ENCODE results near the gene HERC4. TPM values are rescaled to one million over a fixed set of nuclear protein-coding genes. Genes with fewer than 3 reads are reported as not detected.
"Not testable (repeated sequence)": the region's sequence is repeated elsewhere in the genome, so short reads cannot be mapped to it uniquely, and the experiment has no call there.

HERC4 gene
- total RNA-seq, 1 experiment from 2014 or later = 28.6 TPM

DNA sequence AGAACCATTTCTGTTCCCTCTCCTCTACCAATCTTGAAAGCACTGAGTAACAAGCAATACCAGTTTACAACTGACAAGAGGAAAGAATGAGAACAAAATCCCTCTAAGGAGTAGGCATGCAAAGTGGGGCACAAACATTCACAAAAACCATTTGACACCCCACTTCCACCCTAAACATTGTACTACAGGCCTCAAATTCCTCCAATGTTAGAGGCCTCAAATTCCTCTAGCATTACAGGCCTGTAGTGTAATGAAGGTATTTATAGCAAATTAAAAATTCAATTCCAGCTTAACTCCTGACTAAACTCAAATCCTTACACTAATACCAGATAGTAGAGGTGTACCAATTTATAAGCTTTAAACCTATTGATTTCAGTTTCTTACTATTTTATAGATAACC lies 105.2 kb downstream of the HERC4 start:
- DNase-seq (ENCODE audit: low spot score) = no peak

DNA sequence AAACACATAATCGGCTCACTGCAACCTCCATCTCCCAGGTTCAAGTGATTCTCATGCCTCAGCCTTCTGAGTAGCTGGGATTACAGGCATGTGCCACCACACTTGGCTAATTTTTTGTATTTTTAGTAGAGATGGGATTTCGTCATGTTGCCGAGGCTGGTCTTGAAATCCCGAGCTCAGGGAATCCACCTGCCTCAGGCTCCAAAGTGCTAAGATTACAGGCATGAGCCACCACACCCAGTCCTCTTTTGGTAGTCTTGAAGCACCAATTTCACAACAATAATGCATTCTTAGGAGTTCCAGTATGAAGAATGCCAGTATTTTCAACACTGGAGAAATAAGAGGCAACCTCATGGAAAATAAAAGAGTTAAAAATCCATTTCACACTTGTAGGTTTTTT lies 109.0 kb downstream of the HERC4 start:
- DNase-seq (ENCODE audit: low spot score) = not testable (repeated sequence)

DNA sequence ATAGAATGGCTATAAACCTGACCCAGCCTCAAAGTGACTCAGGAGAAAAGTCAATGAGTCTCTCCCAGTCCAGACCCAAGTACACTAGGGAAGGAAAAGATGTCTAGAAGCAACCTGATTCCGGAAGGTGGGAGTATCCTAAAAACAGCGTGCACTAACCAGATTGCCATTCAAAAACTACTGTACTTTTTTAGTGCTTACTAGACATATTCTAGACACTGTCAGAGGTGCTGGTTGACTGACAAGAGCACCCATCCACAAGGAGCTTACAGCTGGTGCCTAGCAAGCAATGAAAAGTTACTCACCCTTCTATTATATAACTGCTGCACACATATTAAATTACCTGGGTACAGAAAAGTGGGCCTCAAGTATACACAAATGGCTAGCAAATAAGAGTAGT lies 109.6 kb downstream of the HERC4 start:
- no peak for DNase-seq (ENCODE audit: low spot score)

DNA sequence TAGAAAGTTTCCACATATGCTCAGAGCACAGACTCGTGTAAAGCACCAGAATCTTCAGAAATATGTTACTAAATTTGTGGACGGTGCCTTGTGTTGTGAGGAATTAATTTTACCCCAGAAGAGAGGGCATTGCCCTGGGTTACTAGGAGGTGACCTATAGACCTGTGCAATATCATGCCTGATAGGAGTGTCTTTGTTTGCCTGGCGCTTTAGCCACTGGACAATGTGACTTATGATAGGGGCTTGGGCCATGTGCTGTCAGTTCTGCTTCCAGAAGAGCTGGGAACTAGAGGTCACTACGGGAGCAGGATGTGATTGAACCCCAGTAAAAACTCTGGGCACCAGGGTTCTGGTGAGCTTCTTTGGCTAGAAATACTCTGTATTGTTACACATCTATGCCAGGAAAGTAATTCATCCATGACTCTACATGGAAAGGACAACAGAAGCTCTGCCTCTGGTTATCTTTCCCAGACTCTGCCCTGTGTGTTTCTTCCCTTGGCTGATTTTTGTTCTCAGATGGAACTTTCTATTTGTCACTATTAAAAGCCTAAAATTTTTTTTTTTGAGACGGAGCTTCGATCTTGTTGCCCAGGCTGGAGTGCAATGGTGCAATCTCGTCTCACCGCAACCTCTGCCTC lies 115.1 kb downstream of the HERC4 start:
- no peak for DNase-seq (ENCODE audit: low spot score)

DNA sequence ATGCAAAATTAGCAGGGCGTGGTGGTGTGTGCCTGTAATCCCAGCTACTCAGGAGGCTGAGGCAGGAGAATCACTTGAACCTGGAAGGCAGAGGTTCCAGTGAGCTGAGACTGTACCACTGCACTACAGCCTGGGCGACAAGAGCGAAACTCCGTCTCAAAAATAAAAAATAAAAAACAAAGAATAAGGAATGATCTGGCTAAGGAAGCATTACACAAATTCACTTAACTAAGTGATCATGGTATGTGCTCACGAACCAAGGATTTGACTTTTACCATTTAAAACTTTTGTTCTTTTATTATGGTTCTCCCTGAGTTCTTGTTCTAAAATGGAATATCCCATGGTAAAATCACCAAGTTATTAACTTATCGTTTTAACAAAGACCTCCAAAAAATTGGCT lies 119.5 kb downstream of the HERC4 start:
- no peak for DNase-seq (ENCODE audit: low spot score)

DNA sequence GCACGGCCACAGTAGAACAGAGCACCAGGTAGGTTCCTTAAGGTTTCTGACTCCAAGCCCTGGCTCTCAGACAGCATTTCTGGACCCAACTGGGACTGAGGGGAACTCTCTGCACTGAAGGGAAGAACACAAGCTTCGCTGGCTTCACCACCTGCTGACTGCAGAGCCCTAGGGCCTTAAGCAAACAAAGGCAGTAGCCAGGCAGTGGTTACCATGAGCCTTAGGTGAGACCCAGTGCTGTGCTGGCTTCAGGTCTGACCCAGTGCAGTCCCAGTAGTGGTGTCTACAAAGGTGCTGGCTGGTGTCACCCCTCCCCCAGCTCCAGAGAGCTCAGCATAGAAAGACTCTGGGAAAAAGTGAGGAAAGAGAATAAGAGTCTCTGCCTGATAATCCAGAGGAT lies 131.2 kb downstream of the HERC4 start:
- no peak for DNase-seq (ENCODE audit: low spot score)

DNA sequence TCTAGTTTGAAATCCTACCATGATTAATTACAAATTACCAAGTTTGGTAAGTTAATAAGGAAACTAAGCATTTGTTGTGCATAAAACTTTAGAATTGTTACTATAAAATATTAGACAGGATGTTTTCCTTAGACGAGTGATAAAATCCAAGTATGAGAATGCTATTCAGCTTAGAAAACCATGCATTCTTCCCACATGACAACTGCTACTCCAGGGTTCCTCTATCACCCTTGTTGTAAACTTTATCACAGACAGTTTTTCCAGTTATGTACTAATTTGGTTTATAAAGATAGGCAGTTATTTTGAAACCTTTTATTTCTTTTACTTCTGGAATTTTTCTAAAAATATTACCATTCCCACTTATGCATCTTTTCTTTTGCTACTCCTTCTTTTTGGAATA lies 138.7 kb downstream of the HERC4 start:
- no peak for DNase-seq (ENCODE audit: low spot score)

DNA sequence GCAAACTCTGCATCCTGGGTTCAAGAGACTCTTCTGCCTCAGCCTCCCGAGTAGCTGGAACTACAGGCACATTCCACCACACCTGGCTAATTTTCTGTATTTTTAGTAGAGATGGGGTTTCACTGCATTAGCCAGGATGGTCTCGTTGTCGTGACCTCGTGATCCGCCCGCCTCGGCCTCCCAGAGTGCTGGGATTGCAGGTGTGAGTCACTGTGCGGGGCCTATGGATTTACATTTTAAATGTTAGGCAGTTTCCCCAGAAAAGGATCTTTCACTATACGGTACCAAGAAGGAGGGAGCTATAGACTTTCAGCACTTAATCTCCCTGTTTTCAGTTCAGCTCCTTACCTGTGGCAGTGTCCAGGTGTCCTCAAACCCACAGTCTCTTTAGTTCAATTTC lies 139.9 kb downstream of the HERC4 start:
- DNase-seq (ENCODE audit: low spot score) = no peak

DNA sequence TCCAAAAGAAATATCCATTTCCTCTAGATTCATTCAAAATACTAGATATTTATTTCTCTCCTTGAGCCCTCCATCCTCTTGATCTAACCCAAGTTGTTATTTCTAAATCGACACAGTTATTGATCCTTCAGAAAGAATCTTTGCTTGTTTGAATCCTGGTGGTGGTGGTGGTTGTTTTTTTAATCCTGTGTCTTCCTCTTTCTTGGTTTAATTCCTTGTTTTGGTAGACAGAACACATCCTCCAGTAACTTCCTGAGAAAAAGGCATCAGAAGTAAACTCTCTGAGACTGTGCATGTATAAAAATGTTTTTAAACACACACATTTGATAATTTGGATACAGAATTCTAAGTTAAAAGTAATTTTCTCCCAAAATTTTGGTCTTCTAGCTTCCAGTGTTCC lies 140.7 kb downstream of the HERC4 start:
- DNase-seq (ENCODE audit: low spot score) = no peak

DNA sequence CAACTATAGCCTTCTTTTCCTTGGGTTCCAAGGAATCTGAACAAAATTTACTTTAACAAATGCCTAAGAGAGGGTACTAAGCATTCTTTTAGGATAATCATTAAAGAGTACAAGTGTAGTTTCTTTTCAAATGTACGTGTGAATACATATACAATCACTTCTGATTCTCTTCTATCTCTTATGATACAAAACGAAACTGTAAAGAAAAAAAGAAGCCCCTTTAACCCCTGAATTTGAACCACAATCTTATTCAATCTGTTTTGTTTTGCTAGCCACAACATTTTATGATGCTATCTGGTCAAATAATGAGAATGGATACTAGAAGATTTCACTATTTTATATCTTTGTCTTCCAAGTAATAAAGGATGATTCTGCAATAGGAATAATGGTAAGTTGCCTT lies 141.9 kb downstream of the HERC4 start:
- DNase-seq (ENCODE audit: low spot score) = no peak

DNA sequence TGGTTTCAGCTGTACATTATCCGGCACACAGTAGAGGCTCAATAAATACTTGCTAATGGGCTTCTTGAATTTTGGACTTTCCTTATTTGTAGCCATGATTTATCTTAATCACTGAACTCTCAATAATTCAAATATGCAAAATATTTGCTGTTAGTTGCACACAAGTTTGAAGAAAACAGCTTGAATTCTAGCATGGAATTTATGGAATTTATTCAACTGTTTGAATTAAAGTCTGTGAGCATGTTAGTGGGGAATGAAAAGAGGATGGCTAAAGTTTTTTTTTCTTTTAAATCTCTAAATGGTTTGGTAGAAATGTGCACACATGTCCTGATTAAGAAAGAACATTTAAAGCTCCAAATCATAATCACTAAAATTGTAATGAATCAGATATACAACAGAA lies 148.1 kb downstream of the HERC4 start:
- DNase-seq (ENCODE audit: low spot score) = no peak

DNA sequence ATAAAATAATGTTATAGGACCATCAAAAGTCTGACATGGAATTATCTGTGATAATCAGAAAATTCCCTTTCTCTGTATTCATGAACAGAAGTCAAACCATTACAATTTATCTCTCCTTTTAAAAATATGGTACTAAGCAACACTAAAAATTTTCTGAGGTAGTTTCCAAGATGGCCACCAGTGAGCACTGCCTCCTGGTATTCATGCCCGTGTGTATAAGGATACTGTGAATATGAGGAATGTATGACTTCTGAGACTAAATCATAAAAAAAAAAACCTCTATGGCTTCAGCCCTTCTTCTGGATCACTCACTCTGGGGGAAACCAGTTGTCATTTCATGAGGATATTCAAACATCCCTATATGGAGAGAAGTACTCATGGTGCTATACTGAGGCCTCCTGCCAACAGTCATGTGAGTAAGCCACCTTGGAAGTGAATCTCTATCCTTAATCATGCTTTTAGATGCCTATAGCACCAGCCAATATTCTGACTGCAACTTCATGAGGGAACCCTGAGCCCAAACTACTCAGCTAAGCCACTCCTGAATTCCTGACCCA lies 149.6 kb downstream of the HERC4 start:
- DNase-seq (ENCODE audit: low spot score) = no peak

DNA sequence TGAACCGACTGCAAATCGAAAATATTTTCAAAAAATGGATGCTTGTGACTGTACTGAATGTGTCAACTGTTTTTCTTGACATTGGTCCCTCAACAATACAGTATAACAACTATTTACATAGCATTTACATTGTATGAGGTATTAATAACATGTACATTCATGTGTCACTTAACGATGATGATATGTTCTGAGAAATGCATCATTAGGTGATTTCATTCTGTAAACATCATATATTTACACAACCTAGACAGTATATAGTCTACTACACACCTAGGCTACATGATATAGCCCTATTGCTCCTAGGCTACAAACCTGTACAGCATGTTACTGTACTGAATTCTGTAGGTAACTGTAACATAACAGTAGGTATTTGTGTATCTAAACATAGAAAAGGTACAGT lies 150.9 kb downstream of the HERC4 start:
- no peak for DNase-seq (ENCODE audit: low spot score)

DNA sequence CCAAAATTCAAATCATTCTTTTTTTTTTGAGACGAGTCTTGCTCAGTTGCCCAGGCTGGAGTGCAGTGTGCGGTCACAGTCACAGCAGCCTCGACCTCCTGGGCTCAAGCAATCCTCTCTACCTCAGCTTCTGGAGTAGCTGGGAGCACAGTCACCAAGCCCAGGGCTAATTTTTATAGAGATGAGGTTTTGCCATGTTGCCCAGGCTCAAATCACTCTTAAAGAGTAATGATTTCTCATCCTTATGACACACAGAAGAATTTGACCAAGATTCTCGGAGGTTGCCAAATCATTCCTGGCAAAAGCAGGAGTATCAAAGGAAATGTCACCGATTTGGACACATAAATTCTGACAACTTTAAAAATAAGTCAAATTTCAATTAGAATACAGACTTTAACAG lies 151.5 kb downstream of the HERC4 start:
- no peak for DNase-seq (ENCODE audit: low spot score)

DNA sequence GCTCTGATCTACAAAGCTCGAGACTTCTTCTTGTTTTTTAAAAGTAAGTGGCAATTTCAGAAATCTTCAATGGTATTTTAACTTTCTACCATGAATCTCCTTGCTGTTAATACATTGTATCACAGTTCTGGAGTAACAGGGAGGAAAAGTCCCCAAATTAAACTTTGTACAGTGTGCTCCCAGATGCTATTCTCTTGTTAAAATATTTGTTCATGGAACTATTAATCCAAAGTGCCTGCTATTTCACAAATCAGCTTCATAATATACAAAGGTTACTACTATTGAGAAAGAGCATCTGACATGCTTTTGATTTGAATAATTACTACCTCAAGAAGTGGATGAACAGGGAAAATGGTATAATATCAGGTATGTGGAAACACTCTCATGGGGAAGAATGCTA lies 154.0 kb downstream of the HERC4 start:
- DNase-seq (ENCODE audit: low spot score) = no peak

DNA sequence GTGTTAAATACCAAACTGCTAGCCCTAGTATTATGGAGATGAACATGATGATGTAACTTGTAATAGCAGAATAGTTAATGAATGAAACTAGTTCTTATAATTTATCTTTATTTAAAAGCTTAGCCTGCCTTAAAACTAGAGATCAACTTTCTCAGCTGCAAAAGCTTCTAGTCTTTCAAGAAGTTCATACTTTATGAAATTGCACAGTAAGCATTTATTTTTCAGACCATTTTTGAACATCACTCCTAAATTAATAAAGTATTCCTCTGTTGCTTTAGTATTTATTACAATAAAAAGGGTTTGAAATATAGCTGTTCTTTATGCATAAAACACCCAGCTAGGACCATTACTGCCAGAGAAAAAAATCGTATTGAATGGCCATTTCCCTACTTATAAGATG lies 157.4 kb downstream of the HERC4 start:
- no peak for DNase-seq (ENCODE audit: low spot score)

DNA sequence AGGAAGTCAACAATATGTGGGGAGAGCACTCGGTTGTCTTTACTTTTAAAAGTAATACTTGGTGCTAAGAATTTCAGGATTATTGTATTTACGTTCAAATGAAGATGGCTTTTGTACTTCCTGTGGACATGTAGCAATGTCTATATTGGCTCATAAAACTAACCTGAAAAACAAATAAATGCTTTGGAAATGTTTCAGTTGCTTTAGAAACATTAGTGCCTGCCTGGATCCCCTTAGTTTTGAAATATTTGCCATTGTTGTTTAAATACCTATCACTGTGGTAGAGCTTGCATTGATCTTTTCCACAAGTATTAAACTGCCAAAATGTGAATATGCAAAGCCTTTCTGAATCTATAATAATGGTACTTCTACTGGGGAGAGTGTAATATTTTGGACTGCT lies 157.9 kb downstream of the HERC4 start:
- no peak for DNase-seq (ENCODE audit: low spot score)

DNA sequence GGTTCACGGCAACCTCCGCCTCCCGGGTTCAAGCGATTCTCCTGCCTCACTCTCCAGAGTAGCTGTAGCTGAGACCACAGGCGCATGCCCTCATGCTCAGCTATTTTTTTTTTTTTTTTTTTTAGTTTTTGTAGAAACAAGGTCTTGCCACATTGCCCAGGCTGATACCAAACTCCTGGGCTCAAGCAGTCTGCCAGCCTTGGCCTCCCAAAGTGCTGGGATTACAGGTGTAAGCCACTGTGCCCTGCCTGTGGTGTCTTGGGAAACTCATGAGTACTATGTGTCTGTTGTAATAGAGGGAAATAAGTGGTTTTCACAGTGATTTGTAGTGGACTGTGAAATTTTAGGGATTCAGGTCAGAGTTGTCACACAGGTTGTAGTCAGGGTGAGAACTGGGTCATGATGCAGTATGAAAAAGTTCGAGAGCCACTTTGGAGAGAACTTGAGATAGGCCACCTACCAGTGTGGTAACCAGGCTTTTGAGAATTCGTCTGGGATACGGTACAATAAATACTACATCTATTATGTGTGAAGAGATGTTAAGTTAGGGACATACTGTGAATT lies 160.2 kb downstream of the HERC4 start:
- no peak for DNase-seq (ENCODE audit: low spot score)

DNA sequence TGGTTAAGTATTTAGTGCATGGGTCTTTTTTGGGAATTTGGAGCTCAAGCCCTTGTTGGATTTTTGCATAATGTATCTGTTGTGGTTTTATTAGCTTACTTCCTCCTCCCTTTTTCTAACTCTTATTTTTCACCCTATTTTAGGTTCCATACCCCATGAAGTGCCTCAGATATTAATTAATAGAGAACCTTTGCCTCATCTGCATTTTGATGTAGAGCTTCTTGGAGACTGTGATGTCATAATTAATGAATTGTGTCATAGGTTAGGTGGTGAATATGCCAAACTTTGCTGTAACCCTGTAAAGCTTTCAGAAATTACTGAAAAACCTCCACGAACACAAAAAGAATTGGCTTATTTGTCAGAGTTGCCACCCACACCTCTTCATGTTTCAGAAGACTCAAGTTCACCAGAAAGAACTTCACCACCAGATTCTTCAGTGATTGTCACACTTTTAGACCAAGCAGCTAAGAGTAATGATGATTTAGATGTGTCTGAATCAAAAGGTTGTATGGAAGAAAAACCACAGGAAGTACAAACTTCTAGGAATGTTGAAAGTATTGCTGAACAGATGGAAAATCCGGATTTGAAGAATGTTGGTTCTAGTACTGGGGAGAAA lies 162.6 kb downstream of the HERC4 start:
- DNase-seq (ENCODE audit: low spot score) = no peak

DNA sequence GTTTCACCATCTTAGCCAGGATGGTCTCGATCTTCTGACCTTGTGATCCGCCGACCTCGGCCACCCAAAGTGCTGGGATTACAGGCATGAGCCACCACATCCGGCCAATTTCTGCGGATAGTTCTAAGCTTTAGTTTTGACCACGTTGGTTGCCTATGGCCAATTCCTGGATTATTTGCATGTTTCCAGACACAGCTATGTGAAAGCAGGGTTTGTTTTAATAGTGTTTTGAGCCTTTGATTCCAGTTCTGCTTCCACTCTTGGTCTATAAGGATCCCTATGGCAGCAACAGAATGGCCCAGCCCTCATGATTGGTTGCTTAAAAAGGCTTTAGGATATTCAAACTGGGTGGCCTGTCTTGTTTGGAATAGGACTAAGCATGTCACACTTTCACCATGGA lies 171.5 kb downstream of the HERC4 start:
- no peak for DNase-seq (ENCODE audit: low spot score)

DNA sequence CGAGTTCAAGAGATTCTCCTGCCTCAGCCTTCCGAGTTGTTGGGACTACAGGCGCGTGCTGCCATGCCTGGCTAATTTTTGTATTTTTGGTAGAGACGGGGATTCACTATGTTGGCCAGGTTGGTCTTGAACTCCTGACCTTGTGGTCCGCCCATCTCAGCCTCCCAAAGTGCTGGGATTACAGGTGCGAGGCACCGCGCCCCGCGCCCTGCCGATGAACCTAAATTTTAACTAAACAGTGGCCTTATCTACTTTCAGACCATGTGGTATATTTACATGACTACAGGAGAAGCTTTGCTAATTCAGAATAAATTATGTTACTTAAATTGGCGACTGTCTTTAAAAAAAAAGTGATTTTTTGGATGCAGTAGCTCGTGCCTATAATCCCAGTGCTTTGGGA lies 181.4 kb downstream of the HERC4 start:
- no peak for DNase-seq (ENCODE audit: low spot score)

DNA sequence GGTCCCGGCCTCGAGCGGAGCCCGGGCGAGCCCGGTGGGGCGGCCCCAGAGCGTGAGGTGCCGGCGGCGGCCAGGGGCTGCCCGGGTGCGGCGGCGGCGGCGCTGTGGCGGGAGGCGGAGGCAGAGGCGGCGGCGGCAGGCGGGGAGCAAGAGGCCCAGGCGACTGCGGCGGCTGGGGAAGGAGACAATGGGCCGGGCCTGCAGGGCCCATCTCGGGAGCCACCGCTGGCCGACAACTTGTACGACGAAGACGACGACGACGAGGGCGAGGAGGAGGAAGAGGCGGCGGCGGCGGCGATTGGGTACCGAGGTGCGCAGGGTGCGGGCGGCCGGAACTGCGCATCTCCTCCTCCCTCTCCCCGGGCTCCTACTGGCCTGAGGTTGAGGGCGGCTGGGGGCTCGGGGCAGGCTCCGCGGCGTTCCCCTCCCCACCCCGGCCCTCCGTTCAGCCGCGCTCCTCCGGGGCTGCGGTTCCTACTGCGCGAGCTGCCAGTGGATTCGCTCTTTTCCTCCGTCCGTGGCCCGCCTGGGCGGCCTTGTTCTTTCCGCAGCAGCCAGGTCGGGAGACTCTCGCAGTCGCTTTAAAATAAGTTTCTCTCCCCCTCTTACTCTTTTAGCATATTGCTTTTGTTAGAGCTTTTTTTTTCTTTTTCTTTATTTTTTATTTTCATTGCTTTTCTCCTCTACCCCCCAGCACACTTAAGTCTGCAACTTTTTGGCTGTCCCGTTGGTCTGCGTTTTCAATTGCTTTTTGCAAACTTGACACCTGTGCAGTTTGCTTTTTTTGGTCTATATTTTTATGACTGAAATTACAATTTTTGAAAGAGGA lies 190.0 kb downstream of the HERC4 start:
- peak; percentile 48 for DNase-seq (ENCODE audit: low spot score)

All from H4 (cell line).